ENCODE results near the gene C5AR2.
A peak's percentile ranks its signal among the peaks of the same experiment; 100 is the strongest.

The C5AR2 gene

GRCh38 chr19:47371261-47371660 is 39.3 kb downstream of the C5AR2 start:
- no peak overlapping the region for H2BK15ac ChIP-seq (ENCODE audit: low read depth, poor library complexity, severe bottlenecking)
- peaks cover 24% of the 10 kb centered on the region for H3K4me1 ChIP-seq (ENCODE audit: control insufficient read depth, insufficient read depth, low read depth, low read length)
- H2AK5ac ChIP-seq (ENCODE audit: low read length, severe bottlenecking): peak overlapping the region; percentile 49
- no peaks in the 10 kb centered on the region for H3K27me3 ChIP-seq (ENCODE audit: control insufficient read depth in 1 of 2, insufficient read depth in 1 of 2, low read length in 2 of 2)
- no peak overlapping the region for H2BK12ac ChIP-seq (ENCODE audit: low read length in 2 of 2)
- H2AFZ ChIP-seq (ENCODE audit: low read depth, low read length): no peak overlapping the region
- no peaks in the 10 kb centered on the region for H3K9me3 ChIP-seq (ENCODE audit: control insufficient read depth, low read length)
- H3K4ac ChIP-seq (ENCODE audit: low read depth in 1 of 2, low read length in 2 of 2): no peak overlapping the region
- no peak overlapping the region for H3K18ac ChIP-seq (ENCODE audit: low read depth in 1 of 2, low read length in 2 of 2)
- 97% methylated on average over 9 of the region's 9 CpGs for WGBS
- no peak overlapping the region for H3K14ac ChIP-seq (ENCODE audit: low read length in 2 of 2)
- H4K91ac ChIP-seq (ENCODE audit: low read length): peak overlapping the region; percentile 18
- H4K8ac ChIP-seq (ENCODE audit: low read length): no peak overlapping the region
- H3K27ac ChIP-seq (ENCODE audit: low read length, poor library complexity, severe bottlenecking): no peak overlapping the region
- H3K4me2 ChIP-seq (ENCODE audit: low read length, poor library complexity, severe bottlenecking): no peak overlapping the region
- no peak overlapping the region for H2BK120ac ChIP-seq (ENCODE audit: low read depth, low read length)
- H2BK5ac ChIP-seq (ENCODE audit: low read depth, low read length, poor library complexity, severe bottlenecking): no peak overlapping the region
- no peak for DNase-seq
- H3K23ac ChIP-seq (ENCODE audit: low read length in 2 of 2): no peak overlapping the region
- H3K4me3 ChIP-seq (ENCODE audit: insufficient read depth in 1 of 2, low read depth in 1 of 2, low read length in 2 of 2): no peak overlapping the region
- peaks cover 42% of the 10 kb centered on the region for H3K79me1 ChIP-seq (replicated peaks; ENCODE audit: low read length, poor library complexity, severe bottlenecking)
- peaks cover 71 to 77% of the 10 kb centered on the region in 2 experiments for H3K36me3 ChIP-seq (ENCODE audit: control insufficient read depth in 1 of 2, insufficient read depth in 2 of 2, low read depth in 1 of 2, low read length in 2 of 2)
- peak overlapping the region; percentile 30 for H3K9ac ChIP-seq (ENCODE audit: low read length)

GRCh38 chr19:47372603-47373002 is 40.6 kb downstream of the C5AR2 start:
- Histone ChIP-seq H2BK5ac (ENCODE audit: low read depth, low read length, poor library complexity, severe bottlenecking) (no peak overlapping the region), H3K27ac (ENCODE audit: low read length, poor library complexity, severe bottlenecking) (no peak overlapping the region), H3K4ac (ENCODE audit: low read depth in 1 of 2, low read length in 2 of 2) (no peak overlapping the region), H3K18ac (ENCODE audit: low read depth in 1 of 2, low read length in 2 of 2) (no peak overlapping the region), H2AK5ac (ENCODE audit: low read length, severe bottlenecking) (no peak overlapping the region), H2BK12ac (ENCODE audit: low read length in 2 of 2) (no peak overlapping the region), H3K9ac (ENCODE audit: low read length) (no peak overlapping the region), H4K91ac (ENCODE audit: low read length) (peak overlapping the region; percentile 53), H3K36me3 (ENCODE audit: control insufficient read depth in 1 of 2, insufficient read depth in 2 of 2, low read depth in 1 of 2, low read length in 2 of 2) (peaks cover 78 to 80% of the 10 kb centered on the region in 2 experiments), H2BK15ac (ENCODE audit: low read depth, poor library complexity, severe bottlenecking) (no peak overlapping the region), H3K9me3 (ENCODE audit: control insufficient read depth, low read length) (no peaks in the 10 kb centered on the region), H3K79me1 (replicated peaks; ENCODE audit: low read length, poor library complexity, severe bottlenecking) (peaks cover 43% of the 10 kb centered on the region), H3K4me2 (ENCODE audit: low read length, poor library complexity, severe bottlenecking) (no peak overlapping the region), H3K14ac (ENCODE audit: low read length in 2 of 2) (no peak overlapping the region), H3K23ac (ENCODE audit: low read length in 2 of 2) (no peak overlapping the region), H3K4me3 (ENCODE audit: insufficient read depth in 1 of 2, low read depth in 1 of 2, low read length in 2 of 2) (no peak overlapping the region), H3K4me1 (ENCODE audit: control insufficient read depth, insufficient read depth, low read depth, low read length) (peaks cover 30% of the 10 kb centered on the region), H4K8ac (ENCODE audit: low read length) (no peak overlapping the region), H3K27me3 (ENCODE audit: control insufficient read depth in 1 of 2, insufficient read depth in 1 of 2, low read length in 2 of 2) (no peaks in the 10 kb centered on the region), H2BK120ac (ENCODE audit: low read depth, low read length) (no peak overlapping the region), H2AFZ (ENCODE audit: low read depth, low read length) (no peak overlapping the region)
- DNase-seq: no peak
- 98% methylated on average over 22 of the region's 22 CpGs for WGBS

- Histone ChIP-seq H3K79me1 (replicated peaks; ENCODE audit: low read length, poor library complexity, severe bottlenecking) (peaks cover 44% of the 10 kb centered on the region), H2AFZ (ENCODE audit: low read depth, low read length) (no peak overlapping the region), H3K23ac (ENCODE audit: low read length in 2 of 2) (no peak overlapping the region), H4K91ac (ENCODE audit: low read length) (no peak overlapping the region), H3K27me3 (ENCODE audit: control insufficient read depth in 1 of 2, insufficient read depth in 1 of 2, low read length in 2 of 2) (no peaks in the 10 kb centered on the region), H3K9me3 (ENCODE audit: control insufficient read depth, low read length) (no peaks in the 10 kb centered on the region), H2BK12ac (ENCODE audit: low read length in 2 of 2) (no peak overlapping the region), H3K27ac (ENCODE audit: low read length, poor library complexity, severe bottlenecking) (no peak overlapping the region), H3K18ac (ENCODE audit: low read depth in 1 of 2, low read length in 2 of 2) (no peak overlapping the region), H2BK15ac (ENCODE audit: low read depth, poor library complexity, severe bottlenecking) (no peak overlapping the region), H3K4me1 (ENCODE audit: control insufficient read depth, insufficient read depth, low read depth, low read length) (peaks cover 30% of the 10 kb centered on the region), H3K4ac (ENCODE audit: low read depth in 1 of 2, low read length in 2 of 2) (no peak overlapping the region), H3K14ac (ENCODE audit: low read length in 2 of 2) (no peak overlapping the region), H2BK5ac (ENCODE audit: low read depth, low read length, poor library complexity, severe bottlenecking) (no peak overlapping the region), H2BK120ac (ENCODE audit: low read depth, low read length) (no peak overlapping the region), H3K36me3 (ENCODE audit: control insufficient read depth in 1 of 2, insufficient read depth in 2 of 2, low read depth in 1 of 2, low read length in 2 of 2) (peaks cover 88% of the 10 kb centered on the region in 2 experiments), H3K4me2 (ENCODE audit: low read length, poor library complexity, severe bottlenecking) (no peak overlapping the region), H2AK5ac (ENCODE audit: low read length, severe bottlenecking) (no peak overlapping the region), H3K9ac (ENCODE audit: low read length) (no peak overlapping the region), H3K4me3 (ENCODE audit: insufficient read depth in 1 of 2, low read depth in 1 of 2, low read length in 2 of 2) (no peak overlapping the region), H4K8ac (ENCODE audit: low read length) (peak overlapping the region; percentile 19)
- DNase-seq: no peak
- 94% methylated on average over 33 of the region's 33 CpGs for WGBS
Measured at GRCh38 chr19:47373246-47374240, 41.6 kb downstream of the C5AR2 start.

- Histone ChIP-seq H3K9ac (ENCODE audit: low read length) (no peak overlapping the region), H2BK15ac (ENCODE audit: low read depth, poor library complexity, severe bottlenecking) (no peak overlapping the region), H3K36me3 (ENCODE audit: control insufficient read depth in 1 of 2, insufficient read depth in 2 of 2, low read depth in 1 of 2, low read length in 2 of 2) (peaks cover 83 to 90% of the 10 kb centered on the region in 2 experiments), H2BK5ac (ENCODE audit: low read depth, low read length, poor library complexity, severe bottlenecking) (no peak overlapping the region), H3K14ac (ENCODE audit: low read length in 2 of 2) (no peak overlapping the region), H3K27me3 (ENCODE audit: control insufficient read depth in 1 of 2, insufficient read depth in 1 of 2, low read length in 2 of 2) (no peaks in the 10 kb centered on the region), H3K4ac (ENCODE audit: low read depth in 1 of 2, low read length in 2 of 2) (no peak overlapping the region), H2AFZ (ENCODE audit: low read depth, low read length) (no peak overlapping the region), H4K8ac (ENCODE audit: low read length) (no peak overlapping the region), H4K91ac (ENCODE audit: low read length) (no peak overlapping the region), H3K4me1 (ENCODE audit: control insufficient read depth, insufficient read depth, low read depth, low read length) (peaks cover 23% of the 10 kb centered on the region), H3K79me1 (replicated peaks; ENCODE audit: low read length, poor library complexity, severe bottlenecking) (peaks cover 44% of the 10 kb centered on the region), H3K4me3 (ENCODE audit: insufficient read depth in 1 of 2, low read depth in 1 of 2, low read length in 2 of 2) (no peak overlapping the region), H2AK5ac (ENCODE audit: low read length, severe bottlenecking) (no peak overlapping the region), H2BK120ac (ENCODE audit: low read depth, low read length) (no peak overlapping the region), H2BK12ac (ENCODE audit: low read length in 2 of 2) (no peak overlapping the region), H3K23ac (ENCODE audit: low read length in 2 of 2) (no peak overlapping the region), H3K9me3 (ENCODE audit: control insufficient read depth, low read length) (no peaks in the 10 kb centered on the region), H3K18ac (ENCODE audit: low read depth in 1 of 2, low read length in 2 of 2) (no peak overlapping the region), H3K27ac (ENCODE audit: low read length, poor library complexity, severe bottlenecking) (no peak overlapping the region), H3K4me2 (ENCODE audit: low read length, poor library complexity, severe bottlenecking) (no peak overlapping the region)
- WGBS: 96% methylated on average over 30 of the region's 30 CpGs
- no peak for DNase-seq
Measured at GRCh38 chr19:47374876-47375693, 43.1 kb downstream of the C5AR2 start.
